ENCODE results near the gene CDADC1. TPM values are rescaled to one million over a fixed set of nuclear protein-coding genes. Genes with fewer than 3 reads are reported as not detected.

CDADC1 gene
- total RNA-seq, 1 donor from 2014 or later, result 8.9 TPM

- no peak for TF ChIP-seq CTCF (IDR thresholded peaks at IDR 0.05)
- H3K27me3 Mint-ChIP-seq (ENCODE audit: low read depth), result no peaks in the 10 kb centered on the region
- no peak overlapping the region for H3K27ac Mint-ChIP-seq (ENCODE audit: unreplicated experiment)
- DNase-seq (ENCODE audit: low spot score), result no peak
- H3K4me3 Mint-ChIP-seq (ENCODE audit: unreplicated experiment), result no peak overlapping the region
- no peaks in the 10 kb centered on the region for H3K9me3 Mint-ChIP-seq (ENCODE audit: low read depth)
- H3K36me3 Mint-ChIP-seq (ENCODE audit: low read depth), result peaks cover 1% of the 10 kb centered on the region
- peaks cover 8% of the 10 kb centered on the region for H3K4me1 Mint-ChIP-seq (ENCODE audit: low read depth)
Measured at GRCh38 chr13:49330546-49330864, 82.8 kb downstream of the CDADC1 start.

DNA sequence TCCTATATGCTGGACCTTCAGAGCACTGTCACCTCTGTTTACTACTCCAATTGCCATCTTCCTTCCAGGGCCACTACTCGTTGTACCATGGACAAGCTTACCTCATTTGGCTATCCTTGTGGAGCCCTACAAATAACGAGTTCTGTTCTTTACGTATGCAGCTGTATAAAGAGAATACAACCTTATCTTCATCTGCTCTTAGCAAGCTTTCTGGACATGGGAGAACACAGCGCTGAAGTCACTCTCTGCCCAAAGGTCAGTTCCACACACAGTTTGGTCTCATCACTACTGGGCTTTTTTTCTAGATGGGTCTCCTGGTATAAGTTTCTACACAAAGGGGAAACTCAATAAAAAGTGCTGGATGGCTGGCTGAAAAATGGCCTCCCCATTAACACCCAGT is 88.9 kb downstream of the CDADC1 start:
- Mint-ChIP-seq H3K27me3 (ENCODE audit: low read depth) (no peaks in the 10 kb centered on the region), H3K4me3 (ENCODE audit: unreplicated experiment) (no peak overlapping the region), H3K36me3 (ENCODE audit: low read depth) (peaks cover 3% of the 10 kb centered on the region), H3K4me1 (ENCODE audit: low read depth) (no peaks in the 10 kb centered on the region), H3K27ac (ENCODE audit: unreplicated experiment) (no peak overlapping the region), H3K9me3 (ENCODE audit: low read depth) (no peaks in the 10 kb centered on the region)
- no peak for DNase-seq (ENCODE audit: low spot score)
- TF ChIP-seq CTCF (IDR thresholded peaks at IDR 0.05), result no peak

DNA sequence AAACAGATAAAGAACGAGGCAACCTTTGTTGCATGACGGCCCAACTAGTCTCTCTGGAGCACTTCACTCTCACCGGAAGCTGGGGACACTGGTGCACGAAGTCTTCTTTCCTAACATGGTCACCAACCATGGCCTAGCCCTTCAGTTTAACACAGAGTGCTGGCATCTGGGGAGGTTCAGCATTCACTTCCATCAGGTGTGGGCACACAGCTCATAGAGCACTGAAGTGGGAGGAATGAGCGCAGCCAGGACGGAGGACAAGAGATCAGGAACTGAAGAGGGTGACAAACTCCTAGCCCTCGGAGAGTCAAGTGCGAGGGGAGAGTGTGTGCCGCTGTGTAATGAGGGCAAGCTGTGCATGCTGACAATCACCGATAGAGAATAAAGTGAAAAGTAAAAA is 92.4 kb downstream of the CDADC1 start:
- Mint-ChIP-seq H3K4me3 (ENCODE audit: unreplicated experiment) (no peak overlapping the region), H3K27ac (ENCODE audit: unreplicated experiment) (no peak overlapping the region), H3K4me1 (ENCODE audit: low read depth) (peaks cover 5% of the 10 kb centered on the region), H3K9me3 (ENCODE audit: low read depth) (no peaks in the 10 kb centered on the region), H3K36me3 (ENCODE audit: low read depth) (peaks cover 1% of the 10 kb centered on the region), H3K27me3 (ENCODE audit: low read depth) (no peaks in the 10 kb centered on the region)
- TF ChIP-seq CTCF (IDR thresholded peaks at IDR 0.05), result no peak
- DNase-seq (ENCODE audit: low spot score), result no peak

DNA sequence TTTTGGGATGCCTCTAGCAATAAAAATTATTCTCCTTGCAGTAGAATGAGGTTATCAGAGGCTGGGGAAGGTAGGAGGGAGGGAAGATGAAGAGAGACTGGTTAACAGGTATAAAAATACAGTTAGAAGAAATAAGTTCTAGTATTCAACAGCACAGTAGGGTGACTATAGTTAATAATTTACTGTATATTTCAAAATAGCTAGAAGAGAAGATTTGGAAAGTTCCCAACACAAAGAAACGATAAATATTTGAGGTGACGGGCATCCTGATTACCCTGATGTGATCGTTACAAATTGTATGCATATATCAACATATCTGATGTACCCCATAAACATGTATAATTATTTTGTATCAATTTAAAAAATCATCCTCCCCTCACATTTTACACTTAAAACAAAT is 93.8 kb downstream of the CDADC1 start:
- no peak for TF ChIP-seq CTCF (IDR thresholded peaks at IDR 0.05)
- Mint-ChIP-seq H3K4me3 (ENCODE audit: unreplicated experiment) (no peak overlapping the region), H3K36me3 (ENCODE audit: low read depth) (peaks cover 1% of the 10 kb centered on the region), H3K9me3 (ENCODE audit: low read depth) (no peaks in the 10 kb centered on the region), H3K4me1 (ENCODE audit: low read depth) (peaks cover 5% of the 10 kb centered on the region), H3K27me3 (ENCODE audit: low read depth) (no peaks in the 10 kb centered on the region), H3K27ac (ENCODE audit: unreplicated experiment) (no peak overlapping the region)
- no peak for DNase-seq (ENCODE audit: low spot score)

GRCh38 chr13:49341941-49342340 is 94.2 kb downstream of the CDADC1 start:
- no peak overlapping the region for H3K4me3 Mint-ChIP-seq (ENCODE audit: unreplicated experiment)
- no peak for TF ChIP-seq CTCF (IDR thresholded peaks at IDR 0.05)
- H3K4me1 Mint-ChIP-seq (ENCODE audit: low read depth), result peaks cover 5% of the 10 kb centered on the region
- no peak overlapping the region for H3K27ac Mint-ChIP-seq (ENCODE audit: unreplicated experiment)
- H3K36me3 Mint-ChIP-seq (ENCODE audit: low read depth), result peaks cover 1% of the 10 kb centered on the region
- H3K9me3 Mint-ChIP-seq (ENCODE audit: low read depth), result no peaks in the 10 kb centered on the region
- no peaks in the 10 kb centered on the region for H3K27me3 Mint-ChIP-seq (ENCODE audit: low read depth)
- DNase-seq (ENCODE audit: low spot score), result no peak

Measured in chondrocyte (in vitro differentiated cells).